22Rv1 (cell line): ENCODE data around the gene UGT1A6.

ENCODE experiments used
- ZFX ChIP-seq: fragments of 450-650 bp; IDR thresholded peaks from 2 replicates; pipeline ENCODE4 v1.6.1; 2017; ENCODE audit warnings: antibody characterized with exemption, borderline replicate concordance
- TF ChIP-seq, protein P1 (sequence below): fragments of 450-650 bp; IDR thresholded peaks from 2 replicates; pipeline ENCODE4 v1.5.1; 2017; ENCODE audit warnings: mild to moderate bottlenecking

DNA sequence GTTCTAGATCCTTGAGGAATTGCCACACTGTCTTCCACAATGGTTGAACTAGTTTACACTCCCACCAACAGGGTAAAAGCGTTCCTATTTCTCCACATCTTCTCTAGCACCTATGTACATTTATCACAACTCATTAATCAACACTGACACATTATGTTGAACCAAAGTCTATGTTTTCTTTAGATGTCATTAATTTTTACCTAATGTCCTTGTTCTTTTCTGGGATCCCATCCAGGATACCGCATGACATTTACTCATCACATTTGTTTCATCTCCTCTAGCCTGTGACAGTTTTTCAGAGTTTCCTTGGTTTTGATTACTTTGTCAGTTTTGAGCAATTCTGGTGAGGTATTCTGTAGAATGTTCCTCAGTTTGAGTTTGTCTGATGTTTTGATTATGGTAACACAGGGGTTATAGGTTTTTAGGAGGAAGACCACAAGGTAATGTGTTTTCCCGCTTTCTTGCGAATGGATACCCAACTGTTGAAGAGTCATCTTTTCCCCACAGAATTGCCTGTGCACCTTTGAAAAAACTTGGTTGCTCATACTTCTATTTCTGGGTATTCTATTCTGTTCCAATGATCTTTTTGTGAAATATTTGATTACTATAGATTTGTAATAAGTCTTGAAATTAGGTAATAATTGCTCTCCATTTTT lies 24.0 kb upstream of the UGT1A6 start:
- TF ChIP-seq, protein P1, sequence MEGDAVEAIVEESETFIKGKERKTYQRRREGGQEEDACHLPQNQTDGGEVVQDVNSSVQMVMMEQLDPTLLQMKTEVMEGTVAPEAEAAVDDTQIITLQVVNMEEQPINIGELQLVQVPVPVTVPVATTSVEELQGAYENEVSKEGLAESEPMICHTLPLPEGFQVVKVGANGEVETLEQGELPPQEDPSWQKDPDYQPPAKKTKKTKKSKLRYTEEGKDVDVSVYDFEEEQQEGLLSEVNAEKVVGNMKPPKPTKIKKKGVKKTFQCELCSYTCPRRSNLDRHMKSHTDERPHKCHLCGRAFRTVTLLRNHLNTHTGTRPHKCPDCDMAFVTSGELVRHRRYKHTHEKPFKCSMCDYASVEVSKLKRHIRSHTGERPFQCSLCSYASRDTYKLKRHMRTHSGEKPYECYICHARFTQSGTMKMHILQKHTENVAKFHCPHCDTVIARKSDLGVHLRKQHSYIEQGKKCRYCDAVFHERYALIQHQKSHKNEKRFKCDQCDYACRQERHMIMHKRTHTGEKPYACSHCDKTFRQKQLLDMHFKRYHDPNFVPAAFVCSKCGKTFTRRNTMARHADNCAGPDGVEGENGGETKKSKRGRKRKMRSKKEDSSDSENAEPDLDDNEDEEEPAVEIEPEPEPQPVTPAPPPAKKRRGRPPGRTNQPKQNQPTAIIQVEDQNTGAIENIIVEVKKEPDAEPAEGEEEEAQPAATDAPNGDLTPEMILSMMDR = no peak
- no peak for TF ChIP-seq ZFX
